Central memory CD4-positive, alpha-beta T cell (primary cell): ENCODE measurements around the gene EDAR.

Experiments
- DNase-seq: peaks from one replicate; pipeline ENCODE4 v3.0.0; 2022

Gene EDAR

DNA sequence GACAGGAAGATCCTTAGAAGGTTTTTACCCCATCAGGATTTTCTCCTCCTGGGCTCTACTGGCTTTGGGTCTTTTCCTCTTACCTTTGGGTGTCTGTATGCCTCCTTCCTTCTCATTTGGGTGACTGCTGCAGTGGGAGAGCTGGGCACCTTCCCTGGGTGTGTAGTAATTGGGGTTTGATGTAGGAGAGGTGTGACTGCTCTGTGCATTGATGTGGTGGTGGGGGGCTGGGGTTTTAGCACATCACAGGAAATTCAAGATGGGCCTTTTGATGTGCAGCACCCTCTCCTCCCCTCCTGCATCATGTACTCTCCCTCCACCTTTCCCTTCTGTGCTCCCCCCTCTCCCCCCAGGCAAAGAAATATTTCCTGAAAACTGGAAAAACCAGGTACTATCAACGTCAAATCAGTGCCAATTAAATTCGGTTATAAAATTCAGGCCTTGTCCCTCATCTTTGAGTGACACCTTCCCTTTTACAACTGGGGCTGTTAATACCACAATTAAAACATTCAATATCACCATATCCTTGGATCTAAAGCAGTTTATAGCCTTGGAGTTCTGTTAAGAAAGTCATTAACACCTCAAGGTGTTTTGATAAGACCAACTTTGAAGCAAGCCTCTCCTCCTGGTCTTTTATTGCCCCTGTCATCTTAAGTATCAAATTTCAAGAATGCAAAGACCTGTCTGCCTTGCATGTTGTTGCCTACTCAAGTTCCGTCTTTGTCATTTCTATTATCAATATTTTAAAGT lies 23.3 kb downstream of the EDAR start:
- DNase-seq = peak; percentile 65

- no peak for DNase-seq
Measured at GRCh38 chr2:108963057-108963456, 26.0 kb downstream of the EDAR start.

GRCh38 chr2:108961796-108962195 lies 27.2 kb downstream of the EDAR start:
- DNase-seq = no peak

DNA sequence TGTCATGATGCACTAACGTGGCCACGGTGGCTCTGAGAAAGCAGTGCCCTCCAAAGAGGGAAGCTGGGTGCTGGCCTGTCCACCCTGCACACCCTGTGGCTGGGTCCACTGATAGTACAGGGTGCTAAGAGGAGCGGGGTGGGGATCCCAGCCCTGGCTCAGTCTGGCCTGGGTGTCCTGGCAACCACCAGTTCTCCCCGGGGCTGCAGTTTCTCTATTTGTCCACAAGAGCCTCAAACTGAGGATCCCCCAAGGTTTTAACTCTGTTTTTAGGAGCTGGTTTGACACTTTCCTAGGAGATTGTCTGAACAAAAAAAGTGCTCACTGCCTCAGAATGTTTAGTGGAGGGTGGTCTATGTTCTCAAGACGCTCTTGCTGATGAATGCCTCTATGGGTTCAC lies 29.0 kb downstream of the EDAR start:
- no peak for DNase-seq

DNA sequence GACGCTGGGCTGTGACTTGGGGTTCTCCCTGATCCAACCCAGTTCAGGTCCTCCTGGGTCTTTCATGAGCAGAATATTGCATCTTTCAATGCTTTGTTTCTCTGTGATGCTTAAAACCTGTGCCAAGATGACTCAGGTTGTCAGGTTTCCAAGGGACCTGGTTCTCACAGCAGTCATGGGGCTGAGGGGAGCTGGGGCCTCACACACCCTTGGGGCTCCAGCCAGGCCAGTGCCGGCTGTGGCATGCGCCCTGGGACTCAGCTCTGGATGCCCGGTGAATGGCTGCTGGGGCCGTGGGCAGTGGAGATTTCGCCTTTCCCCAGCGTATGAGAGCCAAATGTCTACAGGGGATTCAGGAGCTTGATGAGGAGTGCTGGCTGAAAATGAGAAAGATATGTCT lies 29.6 kb downstream of the EDAR start:
- DNase-seq = no peak

DNA sequence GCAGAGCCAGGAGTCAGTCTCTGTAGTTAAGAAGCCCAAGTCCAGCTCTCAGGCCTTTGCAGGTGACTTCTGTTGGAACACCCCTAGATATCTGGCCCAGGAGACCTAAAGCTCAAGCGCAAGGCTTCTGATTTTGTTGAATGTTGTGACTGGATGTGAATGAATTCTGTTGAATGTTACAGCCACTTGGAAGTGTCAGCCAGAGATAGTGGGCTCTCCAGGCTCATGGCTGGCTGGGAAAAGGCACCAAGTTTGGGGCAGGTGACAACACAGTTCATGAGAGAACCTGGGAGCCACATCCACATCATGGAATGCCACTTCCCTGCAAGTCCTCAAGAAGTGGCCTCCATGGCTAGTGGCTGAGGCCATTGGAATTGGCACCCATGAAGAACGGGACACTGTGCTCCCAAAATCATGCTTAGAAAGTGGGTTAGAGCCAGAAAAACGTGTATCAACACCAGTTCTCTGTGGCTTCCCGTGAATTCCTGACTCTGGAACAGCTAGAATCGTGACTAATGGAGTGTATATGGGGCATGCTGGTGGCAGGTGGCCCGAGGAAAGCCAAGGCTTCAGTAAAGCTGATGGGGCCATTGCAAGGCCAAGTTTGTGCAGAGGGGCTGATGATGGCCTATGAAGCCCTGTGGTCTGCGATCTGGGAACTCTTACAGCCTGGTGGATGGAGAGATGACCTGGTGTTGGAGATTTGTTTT lies 30.2 kb downstream of the EDAR start:
- no peak for DNase-seq

DNA sequence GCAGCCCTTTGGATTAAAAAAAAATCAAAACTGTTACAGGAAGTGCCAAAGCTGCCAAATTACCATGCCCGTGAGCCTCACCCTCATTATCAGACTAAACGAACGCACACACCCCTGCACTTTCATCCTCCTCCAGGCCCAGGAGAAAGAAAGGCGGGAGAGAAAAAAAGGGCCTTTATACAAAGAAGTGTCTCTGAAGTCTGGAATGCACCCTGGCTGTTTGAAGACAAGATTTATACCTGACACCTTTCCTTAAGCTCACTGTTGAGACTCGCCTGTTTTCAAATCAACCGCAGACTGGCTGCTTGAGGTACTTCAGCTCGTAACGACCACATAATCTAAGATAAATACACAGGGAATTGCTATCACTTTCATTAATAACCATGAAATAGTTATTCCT lies 31.0 kb downstream of the EDAR start:
- peak; percentile 16 for DNase-seq

DNA sequence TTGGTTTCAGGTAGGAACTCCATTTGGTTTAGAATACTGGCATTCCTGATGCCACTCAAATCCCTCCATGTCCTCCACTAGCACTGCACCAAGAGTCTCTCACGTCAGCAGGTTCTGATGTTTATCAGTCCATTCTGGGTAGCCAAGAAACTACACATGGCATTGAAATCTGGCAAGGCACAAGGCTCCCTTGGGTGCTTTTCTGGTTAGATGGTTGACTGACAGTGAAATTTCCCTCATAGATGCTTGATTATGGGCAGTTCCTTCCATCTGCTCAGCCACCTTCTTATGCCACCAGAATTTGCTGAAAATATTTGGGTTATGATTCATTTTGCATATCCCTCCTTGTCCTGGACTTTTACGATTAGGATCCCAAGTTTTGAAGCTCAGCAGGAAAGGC lies 32.6 kb downstream of the EDAR start:
- no peak for DNase-seq

- no peak for DNase-seq
Measured at GRCh38 chr2:108950369-108951135, 38.5 kb downstream of the EDAR start.

- no peak for DNase-seq
Measured at GRCh38 chr2:108949316-108950239, 39.4 kb downstream of the EDAR start.

DNA sequence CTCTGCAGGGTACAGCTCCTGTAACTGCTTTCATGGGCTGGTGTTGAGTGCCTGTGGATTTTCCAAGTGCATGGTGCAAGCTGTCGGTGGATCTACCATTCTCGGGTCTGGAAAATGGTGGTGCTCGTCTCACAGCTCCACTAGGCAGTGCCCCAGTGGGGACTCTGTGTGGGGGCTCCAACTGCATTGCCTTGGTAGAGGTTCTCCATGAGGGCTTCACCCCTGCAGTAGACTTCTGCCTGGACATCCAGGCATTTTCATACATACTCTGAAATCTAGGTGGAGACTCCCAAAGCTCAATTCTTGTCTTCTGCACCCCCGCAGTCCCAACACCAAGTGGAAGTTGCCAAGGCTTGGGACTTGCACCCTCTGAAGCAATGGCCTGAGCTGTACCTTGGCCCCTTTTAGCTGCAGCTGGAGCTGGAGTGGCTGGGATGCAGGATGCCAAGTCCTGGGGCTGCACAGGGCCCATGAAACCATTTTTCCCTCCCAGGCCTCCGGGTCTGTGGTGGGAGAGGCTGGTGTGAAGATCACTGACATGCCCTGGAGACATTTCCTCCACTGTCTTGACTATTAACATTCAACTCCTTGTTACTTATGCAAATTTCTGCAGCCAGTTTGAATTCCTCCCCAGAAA lies 41.6 kb downstream of the EDAR start:
- DNase-seq = no peak

DNA sequence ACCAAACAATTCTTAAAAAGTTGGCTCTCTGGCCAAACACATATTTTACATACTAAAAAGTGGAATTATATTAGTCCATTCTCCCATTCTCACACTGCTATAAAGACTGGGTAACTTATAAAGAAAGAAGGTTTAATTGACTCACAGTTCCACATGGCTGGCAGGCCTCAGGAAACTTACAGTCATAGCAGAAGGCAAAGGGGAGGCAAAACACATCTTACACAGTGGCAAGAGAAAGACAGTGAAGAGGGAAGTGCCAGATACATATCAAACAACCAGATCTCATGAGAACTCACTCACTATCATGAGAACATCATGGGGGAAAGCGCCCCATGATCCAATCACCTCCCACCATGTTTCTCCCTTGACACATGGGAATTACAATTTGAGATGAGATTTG lies 42.6 kb downstream of the EDAR start:
- DNase-seq = no peak

- no peak for DNase-seq
Measured at GRCh38 chr2:108945969-108946368, 43.1 kb downstream of the EDAR start.

DNA sequence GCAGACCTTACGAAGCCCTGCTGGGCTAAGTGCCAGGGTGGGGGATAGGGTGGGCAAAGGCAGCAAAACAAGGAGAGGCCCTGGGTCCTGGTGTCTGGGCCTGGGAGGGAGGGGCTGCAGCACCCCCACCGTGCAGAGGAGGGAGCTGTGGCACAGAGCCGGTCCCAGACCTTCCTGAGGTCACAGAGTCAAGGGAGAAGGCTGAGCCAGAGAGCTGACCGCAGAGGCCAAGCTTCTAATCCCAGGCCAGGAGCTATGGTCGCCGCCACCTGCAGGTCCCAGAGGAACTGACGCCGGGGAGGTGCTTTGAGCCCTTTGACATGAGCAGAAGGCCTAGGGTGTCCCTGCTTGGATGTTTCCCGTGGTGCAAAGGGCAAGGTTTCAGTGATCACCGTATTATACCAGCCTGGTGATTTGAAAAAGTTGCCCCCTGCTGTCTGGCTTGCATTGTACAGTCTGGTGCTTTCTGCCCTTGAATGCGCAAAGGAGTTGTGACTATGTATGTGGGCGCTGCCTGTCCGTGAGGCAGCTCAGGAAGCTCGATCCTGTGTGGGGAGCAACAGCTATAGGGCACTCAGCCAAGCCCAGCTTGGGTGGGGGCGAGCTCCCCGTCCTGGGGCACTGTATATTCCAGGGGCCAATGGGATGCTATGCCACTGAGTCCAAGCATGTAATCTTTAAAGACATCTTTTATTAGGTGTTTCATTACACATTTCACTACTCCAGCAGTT lies 44.3 kb downstream of the EDAR start:
- no peak for DNase-seq

GRCh38 chr2:108943751-108944150 lies 45.3 kb downstream of the EDAR start:
- no peak for DNase-seq

DNA sequence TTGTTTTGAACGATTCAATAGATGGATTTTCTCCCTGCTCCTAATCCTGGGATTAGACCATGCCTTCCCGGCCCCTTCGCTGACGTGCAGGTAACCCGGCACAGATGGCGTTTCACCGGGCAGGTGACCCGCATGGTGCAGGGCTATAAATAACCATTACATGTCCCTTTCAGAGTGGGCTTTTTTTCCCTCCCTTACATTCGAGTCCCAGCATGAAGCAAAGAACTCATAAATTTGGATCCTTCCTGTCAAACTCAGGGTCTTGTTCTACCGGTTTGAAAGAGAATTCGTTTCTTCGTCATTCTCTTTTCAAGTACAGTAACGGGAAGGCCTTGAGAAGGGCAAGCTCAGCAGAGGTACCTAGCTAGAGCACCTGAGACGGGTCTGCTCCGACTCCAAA lies 46.1 kb downstream of the EDAR start:
- no peak for DNase-seq

- DNase-seq = no peak
Measured at GRCh38 chr2:108942231-108942825, 46.7 kb downstream of the EDAR start.

- no peak for DNase-seq
Measured at GRCh38 chr2:108941767-108942166, 47.3 kb downstream of the EDAR start.

GRCh38 chr2:108941161-108941665 lies 47.8 kb downstream of the EDAR start:
- DNase-seq = no peak

DNA sequence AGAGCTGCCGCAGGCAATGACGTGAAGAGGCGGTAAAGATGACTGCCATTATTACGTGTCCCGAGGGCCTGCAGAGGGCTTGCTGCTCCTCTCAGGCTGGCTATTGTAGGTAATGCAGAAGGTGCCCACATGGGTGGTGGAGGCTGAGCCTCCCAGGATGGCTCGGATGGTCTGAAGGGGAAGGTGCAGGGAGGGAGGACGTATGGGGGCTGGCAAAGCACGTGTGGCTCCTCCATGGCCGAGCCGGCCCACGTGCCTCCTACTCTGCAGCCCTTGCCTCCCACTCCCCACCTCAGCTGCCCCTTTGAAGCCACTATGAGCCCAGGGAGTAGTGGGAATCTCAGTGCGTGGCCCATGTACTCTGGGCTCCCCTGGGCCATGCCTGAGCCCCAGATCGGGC lies 48.9 kb downstream of the EDAR start:
- no peak for DNase-seq
